CD4-positive, CD25-positive, alpha-beta regulatory T cell (primary cell): ENCODE measurements around the gene SMIM5. TPM values are rescaled to one million over a fixed set of nuclear protein-coding genes. Genes with fewer than 3 reads are reported as not detected.

Source experiments
- ATAC-seq, 2 donors: fragments of 150-1000 bp; cut with Tn5 transposase; one replicate each; pipeline ENCODE4 v1.10.0; 2021; ENCODE audit warnings: low read depth in 2 of 2, moderate number of reproducible peaks in 2 of 2, moderate library complexity in 1 of 2
- DNase-seq, 3 donors: peaks; one replicate each; pipeline versions ENCODE4 v3.0.0 to v3.0.0-alpha.2; 2012 to 2022; ENCODE audit warnings: mixed read lengths in 1 of 3
- H3K27ac ChIP-seq: one replicate; pipeline ENCODE4 v1.7.0; 2013; ENCODE audit warnings: mild to moderate bottlenecking, low read length; ENCODE audit not compliant: insufficient read depth, poor library complexity, severe bottlenecking
- H3K27me3 ChIP-seq: one replicate; pipeline ENCODE4 v1.7.0; 2013; ENCODE audit warnings: low read length; ENCODE audit not compliant: control insufficient read depth, insufficient read depth
- H3K36me3 ChIP-seq: one replicate; pipeline ENCODE4 v1.7.0; 2013; ENCODE audit warnings: mild to moderate bottlenecking, low read length, moderate library complexity; ENCODE audit not compliant: control insufficient read depth, insufficient read depth
- H3K4me1 ChIP-seq: 2 replicates; pipeline ENCODE4 v1.7.0; 2013; ENCODE audit warnings: mild to moderate bottlenecking, low read length; ENCODE audit not compliant: insufficient read depth, control insufficient read depth, poor library complexity, severe bottlenecking
- H3K4me3 ChIP-seq: one replicate; pipeline ENCODE4 v1.7.0; 2013; ENCODE audit warnings: low read depth, mild to moderate bottlenecking, low read length, moderate library complexity
- H3K9me3 ChIP-seq, 2 experiments: 1 replicate in 1 of 2; 2 replicates in 1 of 2; pipeline ENCODE4 v1.7.0; 2013; ENCODE audit warnings: low read length in 2 of 2, mild to moderate bottlenecking in 1 of 2, moderate library complexity in 1 of 2; ENCODE audit not compliant: control insufficient read depth in 2 of 2
- H3K27ac Mint-ChIP-seq, 3 donors: one replicate each; pipeline ENCODE4 v1.8.0; 2020 to 2022; ENCODE audit warnings: mild to moderate bottlenecking in 3 of 3, mixed read lengths in 3 of 3, moderate library complexity in 2 of 3
- H3K27me3 Mint-ChIP-seq: one replicate; pipeline ENCODE4 v1.8.0; 2022; ENCODE audit warnings: mild to moderate bottlenecking, mixed read lengths
- H3K36me3 Mint-ChIP-seq: one replicate; pipeline ENCODE4 v1.8.0; 2020; ENCODE audit warnings: mixed read lengths
- H3K4me1 Mint-ChIP-seq, 4 donors: one replicate each; pipeline ENCODE4 v1.8.0; 2020 to 2022; ENCODE audit warnings: mixed read lengths in 4 of 4, mild to moderate bottlenecking in 1 of 4
- H3K4me3 Mint-ChIP-seq, 4 donors: one replicate each; pipeline ENCODE4 v1.8.0; 2020 to 2022; ENCODE audit warnings: mild to moderate bottlenecking in 4 of 4, mixed read lengths in 4 of 4, moderate library complexity in 3 of 4
- H3K9me3 Mint-ChIP-seq, 7 donors: one replicate each; pipeline ENCODE4 v1.8.0; 2020 to 2022; ENCODE audit warnings: mixed read lengths in 7 of 7, mild to moderate bottlenecking in 3 of 7, moderate library complexity in 2 of 7
- polyA plus RNA-seq, 4 donors: library from polyadenylated mRNA; unstranded; fragments of 300-500 nt; fragmentation: Illumina TruSeq; gene quantifications; one replicate each; pipeline ENCODE4 v1.2.3, GENCODE V29; 2021
- total RNA-seq: library from RNA; stranded (reverse); gene quantifications from one replicate; pipeline ENCODE4 v1.2.3, GENCODE V29; 2022

The SMIM5 gene
- total and polyA plus RNA-seq, 5 donors from 2014 or later: 0.07 to 1.6 (median 0.10) TPM; not detected in 2

- H3K9me3 Mint-ChIP-seq: no peaks in the 10 kb centered on the region
- Histone ChIP-seq H3K27me3 (no peaks in the 10 kb centered on the region), H3K36me3 (peaks cover 22% of the 10 kb centered on the region), H3K27ac (no peak overlapping the region), H3K4me3 (no peak overlapping the region), H3K9me3 (no peaks in the 10 kb centered on the region), H3K4me1 (no peaks in the 10 kb centered on the region)
- DNase-seq (no peak), ATAC-seq (no peak)
- peaks cover 0 to 2% (median under 1%) of the 10 kb centered on the region in 4 donors for H3K4me1 Mint-ChIP-seq
- peaks cover 18% of the 10 kb centered on the region for H3K36me3 Mint-ChIP-seq
- peak overlapping the region in 1 of 3 donors; percentile 39 for H3K27ac Mint-ChIP-seq
- no peak overlapping the region for H3K4me3 Mint-ChIP-seq
- no peaks in the 10 kb centered on the region for H3K27me3 Mint-ChIP-seq
Measured at GRCh38 chr17:75658237-75658636, 25.0 kb downstream of the SMIM5 start.

- no peak overlapping the region for H3K27ac ChIP-seq
- H3K4me1 ChIP-seq: peaks cover 4% of the 10 kb centered on the region
- Mint-ChIP-seq H3K27ac (no peak overlapping the region), H3K4me1 (peaks cover 5 to 18% (median 10%) of the 10 kb centered on the region in 4 donors), H3K9me3 (no peaks in the 10 kb centered on the region), H3K36me3 (peaks cover 12% of the 10 kb centered on the region), H3K27me3 (no peaks in the 10 kb centered on the region), H3K4me3 (no peak overlapping the region)
- H3K27me3 ChIP-seq: no peaks in the 10 kb centered on the region
- DNase-seq (no peak), ATAC-seq (no peak)
- H3K4me3 ChIP-seq: no peak overlapping the region
- H3K9me3 ChIP-seq: no peaks in the 10 kb centered on the region
- peaks cover 27% of the 10 kb centered on the region for H3K36me3 ChIP-seq
Measured at GRCh38 chr17:75661531-75661930, 28.3 kb downstream of the SMIM5 start.

GRCh38 chr17:75662511-75662910 lies 29.3 kb downstream of the SMIM5 start:
- H3K36me3 Mint-ChIP-seq: peaks cover 12% of the 10 kb centered on the region
- Histone ChIP-seq H3K27ac (no peak overlapping the region), H3K4me3 (no peak overlapping the region), H3K9me3 (no peaks in the 10 kb centered on the region), H3K27me3 (no peaks in the 10 kb centered on the region), H3K4me1 (peaks cover 7% of the 10 kb centered on the region), H3K36me3 (peaks cover 21% of the 10 kb centered on the region)
- no peak for ATAC-seq
- H3K27ac Mint-ChIP-seq: no peak overlapping the region
- H3K9me3 Mint-ChIP-seq: no peaks in the 10 kb centered on the region
- H3K4me1 Mint-ChIP-seq: peaks cover 5 to 18% (median 10%) of the 10 kb centered on the region in 4 donors
- H3K4me3 Mint-ChIP-seq: peak overlapping the region in 1 of 4 donors; percentile 10
- H3K27me3 Mint-ChIP-seq: no peaks in the 10 kb centered on the region
- DNase-seq: no peak

- Histone ChIP-seq H3K27ac (no peak overlapping the region), H3K4me3 (no peak overlapping the region), H3K9me3 (no peaks in the 10 kb centered on the region), H3K27me3 (no peaks in the 10 kb centered on the region), H3K4me1 (peaks cover 18% of the 10 kb centered on the region), H3K36me3 (peaks cover 25% of the 10 kb centered on the region)
- H3K4me3 Mint-ChIP-seq: peak overlapping the region in 1 of 4 donors; percentile 40
- peaks cover 17% of the 10 kb centered on the region for H3K36me3 Mint-ChIP-seq
- ATAC-seq: no peak
- no peaks in the 10 kb centered on the region for H3K27me3 Mint-ChIP-seq
- H3K4me1 Mint-ChIP-seq: peaks cover 11 to 18% (median 14%) of the 10 kb centered on the region in 4 donors
- no peaks in the 10 kb centered on the region for H3K9me3 Mint-ChIP-seq
- H3K27ac Mint-ChIP-seq: no peak overlapping the region
- DNase-seq: no peak
Measured at GRCh38 chr17:75664099-75664549, 30.9 kb downstream of the SMIM5 start.

GRCh38 chr17:75665981-75666380 lies 32.7 kb downstream of the SMIM5 start:
- H3K27me3 Mint-ChIP-seq: no peaks in the 10 kb centered on the region
- peaks cover 12 to 27% (median 22%) of the 10 kb centered on the region in 4 donors for H3K4me1 Mint-ChIP-seq
- no peaks in the 10 kb centered on the region for H3K27me3 ChIP-seq
- ATAC-seq: no peak
- no peaks in the 10 kb centered on the region for H3K9me3 ChIP-seq
- no peaks in the 10 kb centered on the region for H3K9me3 Mint-ChIP-seq
- peak overlapping the region; percentile 92 for H3K27ac ChIP-seq
- peak overlapping the region in 3 of 4 donors; percentile 64 to 83 (median 81) for H3K4me3 Mint-ChIP-seq
- H3K4me1 ChIP-seq: peaks cover 18% of the 10 kb centered on the region
- peak overlapping the region in 1 of 3 donors; percentile 72 for H3K27ac Mint-ChIP-seq
- peaks cover 40% of the 10 kb centered on the region for H3K36me3 ChIP-seq
- H3K4me3 ChIP-seq: peak overlapping the region; percentile 97
- H3K36me3 Mint-ChIP-seq: peaks cover 19% of the 10 kb centered on the region
- DNase-seq: no peak

GRCh38 chr17:75666959-75667790 lies 33.9 kb downstream of the SMIM5 start, which contains the start of the genes RECQL5 and SAP30BP:
TSS of gene RECQL5 (minus strand) at chr17:75667154. CDS start at chr17:75666557, 597 bp downstream.
TSS of gene SAP30BP (plus strand) at chr17:75667338. CDS start at chr17:75667373, 35 bp downstream.
- H3K36me3 Mint-ChIP-seq: peaks cover 18% of the 10 kb centered on the region
- peaks cover 12 to 32% (median 28%) of the 10 kb centered on the region in 4 donors for H3K4me1 Mint-ChIP-seq
- H3K4me3 Mint-ChIP-seq: peak within 1 kb of the TSS in 3 of 4 donors; percentile 64 to 83 (median 81)
- H3K4me3 ChIP-seq: peak within 1 kb of the TSS; percentile 97
- peaks cover 18% of the 10 kb centered on the region for H3K4me1 ChIP-seq
- peak within 1 kb of the TSS in 1 of 3 donors; percentile 72 for H3K27ac Mint-ChIP-seq
- peak within 1 kb of the TSS; percentile 92 for H3K27ac ChIP-seq
- no peaks in the 10 kb centered on the region for H3K9me3 Mint-ChIP-seq
- H3K27me3 ChIP-seq: no peaks in the 10 kb centered on the region
- DNase-seq (peak; percentile 96 to 99 (median 97)), ATAC-seq (peak; percentile 99 to 100)
- H3K9me3 ChIP-seq: no peaks in the 10 kb centered on the region
- H3K36me3 ChIP-seq: peaks cover 41% of the 10 kb centered on the region
- no peaks in the 10 kb centered on the region for H3K27me3 Mint-ChIP-seq

GRCh38 chr17:75667825-75668224 lies 34.6 kb downstream of the SMIM5 start:
- Histone ChIP-seq H3K27ac (peak overlapping the region; percentile 92), H3K4me3 (peak overlapping the region; percentile 97), H3K36me3 (peaks cover 42% of the 10 kb centered on the region), H3K9me3 (no peaks in the 10 kb centered on the region), H3K27me3 (no peaks in the 10 kb centered on the region), H3K4me1 (peaks cover 18% of the 10 kb centered on the region)
- no peak for ATAC-seq
- Mint-ChIP-seq H3K4me1 (peaks cover 12 to 32% (median 28%) of the 10 kb centered on the region in 4 donors), H3K27ac (no peak overlapping the region), H3K9me3 (no peaks in the 10 kb centered on the region), H3K4me3 (no peak overlapping the region), H3K36me3 (peaks cover 12% of the 10 kb centered on the region), H3K27me3 (no peaks in the 10 kb centered on the region)
- DNase-seq: no peak
